Measurements from ENCODE around the gene WDFY2. TPM values are rescaled to one million over a fixed set of nuclear protein-coding genes. Genes with fewer than 3 reads are reported as not detected.

The WDFY2 gene
- total RNA-seq, 1 experiment from 2014 or later = 26.4 TPM

DNA sequence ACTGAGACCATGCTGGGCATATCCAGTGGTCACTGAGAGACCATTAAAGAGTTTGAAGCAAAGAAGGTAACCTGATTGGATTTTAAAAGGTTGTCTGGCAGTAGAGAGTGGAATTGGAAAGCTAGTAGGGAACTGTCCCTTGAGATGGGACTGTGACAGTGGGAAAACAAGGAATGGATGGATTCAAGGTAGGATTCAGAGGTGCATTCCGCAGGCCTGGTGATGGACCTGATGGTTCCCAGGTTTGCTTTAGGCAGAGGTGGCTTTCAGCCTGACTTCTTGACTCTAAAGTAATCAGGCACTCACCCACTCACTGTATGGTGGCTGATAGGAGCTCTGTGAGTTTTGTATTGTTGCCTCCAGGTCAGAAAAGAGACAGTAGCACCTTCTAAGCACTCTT, 146.7 kb downstream of the WDFY2 start:
- H3T11ph ChIP-seq (ENCODE audit: low read length) = no peak overlapping the region
- no peaks in the 10 kb centered on the region for H3K9me3 Mint-ChIP-seq
- H4K91ac ChIP-seq (ENCODE audit: insufficient read length, low read depth, low read length) = no peak overlapping the region
- H3K23ac ChIP-seq (ENCODE audit: insufficient read length, low read depth, low read length) = no peak overlapping the region
- H2BK15ac ChIP-seq (ENCODE audit: low read depth, low read length) = no peak overlapping the region
- peaks cover 3% of the 10 kb centered on the region for H4K20me1 ChIP-seq (ENCODE audit: control insufficient read depth, insufficient read depth, insufficient read length)
- no peaks in the 10 kb centered on the region for H3K9me3 ChIP-seq (ENCODE audit: control insufficient read depth, low read depth, low read length)
- H3K18ac ChIP-seq (ENCODE audit: insufficient read length, low read depth, low read length) = no peak overlapping the region
- H3K4me2 ChIP-seq (ENCODE audit: insufficient read depth, insufficient read length, low read length) = no peak overlapping the region
- no peaks in the 10 kb centered on the region for H3K27me3 ChIP-seq (ENCODE audit: insufficient read depth, low read length)
- H3K4me1 Mint-ChIP-seq = peaks cover 6 to 7% of the 10 kb centered on the region in 2 experiments
- DNase-seq = no peak
- no peaks in the 10 kb centered on the region for H3K79me1 ChIP-seq (ENCODE audit: insufficient read depth, low read depth, low read length, poor library complexity, severe bottlenecking)
- H2AFZ ChIP-seq (ENCODE audit: low read length) = no peak overlapping the region
- no peak overlapping the region for H3K27ac ChIP-seq (ENCODE audit: insufficient read length, low read depth, low read length)
- no peak overlapping the region for H3K4me3 Mint-ChIP-seq
- H2BK5ac ChIP-seq (ENCODE audit: insufficient read length, low read length) = no peak overlapping the region
- no peaks in the 10 kb centered on the region for H3K27me3 Mint-ChIP-seq (ENCODE audit: low read depth)
- H3K36me3 Mint-ChIP-seq (ENCODE audit: insufficient read depth in 1 of 3, low read depth in 3 of 3) = peaks cover 4 to 19% (median 18%) of the 10 kb centered on the region in 3 experiments; a peak in 6 of 7 replicates
- no peaks in the 10 kb centered on the region for H3K23me2 ChIP-seq (ENCODE audit: insufficient read length, low read depth, low read length, poor library complexity, severe bottlenecking)
- no peak overlapping the region for H3K14ac ChIP-seq (ENCODE audit: insufficient read depth, low read length)
- no peaks in the 10 kb centered on the region for H3K4me1 ChIP-seq (ENCODE audit: insufficient read depth, low read length)
- no peak overlapping the region for H4K8ac ChIP-seq (replicated peaks; ENCODE audit: insufficient read length, low read depth, low read length)
- H4K5ac ChIP-seq (ENCODE audit: insufficient read length, low read depth, low read length) = no peak overlapping the region
- no peak overlapping the region for H3K56ac ChIP-seq (ENCODE audit: insufficient read length, low read depth, low read length)
- no peaks in the 10 kb centered on the region; the same call in 1 of the 2 replicates for H3K79me2 ChIP-seq (ENCODE audit: insufficient read depth, low read length)
- no peak overlapping the region for H2AK5ac ChIP-seq (ENCODE audit: insufficient read length, low read length)
- WGBS (ENCODE audit: extremely low coverage, insufficient read length, low lambda C conversion rate) = no CpG with 5 or more reads among the region's 1 CpG
- H2BK20ac ChIP-seq (ENCODE audit: low read depth, low read length, poor library complexity, severe bottlenecking) = no peak overlapping the region
- H3K27ac Mint-ChIP-seq = no peak overlapping the region
- H3K9ac ChIP-seq (ENCODE audit: extremely low read depth, insufficient read length, low read length) = no peak overlapping the region
- H2BK12ac ChIP-seq (ENCODE audit: insufficient read length, low read depth, low read length) = no peak overlapping the region
- TF ChIP-seq, protein P1, sequence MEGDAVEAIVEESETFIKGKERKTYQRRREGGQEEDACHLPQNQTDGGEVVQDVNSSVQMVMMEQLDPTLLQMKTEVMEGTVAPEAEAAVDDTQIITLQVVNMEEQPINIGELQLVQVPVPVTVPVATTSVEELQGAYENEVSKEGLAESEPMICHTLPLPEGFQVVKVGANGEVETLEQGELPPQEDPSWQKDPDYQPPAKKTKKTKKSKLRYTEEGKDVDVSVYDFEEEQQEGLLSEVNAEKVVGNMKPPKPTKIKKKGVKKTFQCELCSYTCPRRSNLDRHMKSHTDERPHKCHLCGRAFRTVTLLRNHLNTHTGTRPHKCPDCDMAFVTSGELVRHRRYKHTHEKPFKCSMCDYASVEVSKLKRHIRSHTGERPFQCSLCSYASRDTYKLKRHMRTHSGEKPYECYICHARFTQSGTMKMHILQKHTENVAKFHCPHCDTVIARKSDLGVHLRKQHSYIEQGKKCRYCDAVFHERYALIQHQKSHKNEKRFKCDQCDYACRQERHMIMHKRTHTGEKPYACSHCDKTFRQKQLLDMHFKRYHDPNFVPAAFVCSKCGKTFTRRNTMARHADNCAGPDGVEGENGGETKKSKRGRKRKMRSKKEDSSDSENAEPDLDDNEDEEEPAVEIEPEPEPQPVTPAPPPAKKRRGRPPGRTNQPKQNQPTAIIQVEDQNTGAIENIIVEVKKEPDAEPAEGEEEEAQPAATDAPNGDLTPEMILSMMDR (conservative IDR thresholded peaks at IDR 0.05) = no peak
- no peak overlapping the region for H2BK120ac ChIP-seq (ENCODE audit: low read depth, low read length, poor library complexity, severe bottlenecking)
- H3K4ac ChIP-seq (ENCODE audit: low read depth, low read length) = no peak overlapping the region
